Muscle of leg (tissue), 11 donors: ENCODE measurements around the gene SUCLG1. TPM values are rescaled to one million over a fixed set of nuclear protein-coding genes. Genes with fewer than 3 reads are reported as not detected.

Source experiments
- DNase-seq: peaks from one replicate; pipeline ENCODE4 v3.0.0; 2013
- H3K27ac ChIP-seq: one replicate; pipeline ENCODE4 v1.5.1; 2013; ENCODE audit warnings: mild to moderate bottlenecking, low read length, control low read depth
- H3K27me3 ChIP-seq: one replicate; pipeline ENCODE4 v1.6.1; 2013; ENCODE audit warnings: low read length; ENCODE audit not compliant: control insufficient read depth, insufficient read depth
- H3K36me3 ChIP-seq: one replicate; pipeline ENCODE4 v1.6.1; 2013; ENCODE audit warnings: low read length; ENCODE audit not compliant: control insufficient read depth, insufficient read depth
- H3K4me1 ChIP-seq: one replicate; pipeline ENCODE4 v1.6.1; 2013; ENCODE audit warnings: low read length; ENCODE audit not compliant: control insufficient read depth, insufficient read depth
- H3K4me3 ChIP-seq: one replicate; pipeline ENCODE4 v1.5.1; 2013; ENCODE audit warnings: low read length, control low read depth
- H3K9me3 ChIP-seq: replicated peaks from 2 replicates; pipeline ENCODE4 v1.6.1; 2013; ENCODE audit warnings: low read depth, low read length; ENCODE audit not compliant: control insufficient read depth
- WGBS: methylation state at CpG from one replicate; pipeline ENCODE4 v1.1.5; 2013; ENCODE audit warnings: missing lambda C conversion rate; ENCODE audit not compliant: insufficient coverage; 5-methylcytosine and 5-hydroxymethylcytosine counted together
- polyA plus RNA-seq, 8 donors: library from polyadenylated mRNA; unstranded; fragments of 120-200 nt; gene quantifications; one replicate each; pipeline versions ENCODE4 v1.2.1 to v1.2.3, GENCODE V29; 2013; ENCODE audit warnings: inconsistent platforms in 1 of 8, low replicate concordance in 1 of 8; ENCODE audit not compliant: insufficient read length in 8 of 8, insufficient read depth in 1 of 8
- total RNA-seq: library from RNA; stranded (reverse); fragments of 120-200 nt; gene quantifications from one replicate; pipeline ENCODE4 v1.2.4, GENCODE V29; 2013

The SUCLG1 gene
- total and polyA plus RNA-seq, 9 donors: 60.2 to 84.5 (median 71.0) TPM

DNA sequence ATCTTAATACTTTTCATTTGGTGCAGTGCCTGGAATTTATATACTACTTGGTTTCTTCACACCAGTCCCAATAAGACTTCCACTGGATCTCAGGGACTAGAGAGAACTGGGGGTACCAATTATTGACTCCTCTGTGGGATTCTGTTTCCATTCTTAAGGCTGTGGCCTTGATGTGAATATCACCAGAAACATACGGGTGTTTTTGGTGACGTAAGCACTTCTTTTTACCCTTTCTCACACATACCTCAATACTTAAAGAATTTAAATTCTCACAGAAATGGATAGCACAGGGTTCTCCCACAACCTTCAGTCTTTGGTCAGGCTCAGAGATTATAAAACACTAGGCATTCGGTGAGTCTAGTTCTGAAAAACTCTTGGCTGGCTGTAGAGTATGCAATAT lies 84.1 kb downstream of the SUCLG1 start:
- 100% methylated on average over 2 of the region's 3 CpGs for WGBS
- Histone ChIP-seq H3K27me3 (no peaks in the 10 kb centered on the region), H3K4me3 (no peak overlapping the region), H3K36me3 (no peaks in the 10 kb centered on the region), H3K4me1 (no peaks in the 10 kb centered on the region), H3K27ac (no peak overlapping the region), H3K9me3 (no peaks in the 10 kb centered on the region)
- DNase-seq: no peak

DNA sequence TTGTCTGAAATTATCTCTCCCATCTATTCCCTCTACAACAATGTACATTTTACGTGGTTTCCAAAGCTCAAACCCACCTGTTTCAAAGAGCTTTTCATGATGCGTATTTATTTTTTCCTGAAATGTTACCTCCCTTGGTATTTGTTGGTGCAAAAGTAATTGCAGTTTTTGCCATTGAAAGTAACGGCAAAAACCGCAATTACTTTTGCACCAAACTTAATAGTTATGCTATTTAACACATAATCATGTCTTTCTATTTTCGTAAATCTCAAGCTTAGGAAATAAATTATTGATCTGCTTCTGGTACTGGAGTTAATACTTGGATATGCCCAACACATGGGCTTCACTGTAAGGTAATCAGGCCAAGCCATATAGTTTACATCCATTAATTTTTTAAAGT lies 85.2 kb downstream of the SUCLG1 start:
- no peak for DNase-seq
- no peaks in the 10 kb centered on the region for H3K4me1 ChIP-seq
- no CpG with 5 or more reads among the region's 5 CpGs for WGBS
- H3K4me3 ChIP-seq: no peak overlapping the region
- H3K9me3 ChIP-seq: no peaks in the 10 kb centered on the region
- no peak overlapping the region for H3K27ac ChIP-seq
- no peaks in the 10 kb centered on the region for H3K27me3 ChIP-seq
- no peaks in the 10 kb centered on the region for H3K36me3 ChIP-seq

Other genes with a start within 250 kb of the SUCLG1 start
- 0.18 TPM for gene DNAH6, start 57.2 kb upstream of the SUCLG1 start, total RNA-seq
- under 1 TPM; 0.07 to 0.43 (median 0.22) TPM for gene DNAH6, start 57.2 kb upstream of the SUCLG1 start, polyA plus RNA-seq